HCT116 (cell line): Measurements from ENCODE around the gene ZNF292. TPM values are rescaled to one million over a fixed set of nuclear protein-coding genes. Genes with fewer than 3 reads are reported as not detected.

Experiments
- ATAC-seq: fragments of 200-7000 bp; cut with Tn5 transposase; 2 replicates; pipeline ENCODE4 v1.9.1; 2020; ENCODE audit warnings: mild to moderate bottlenecking, moderate library complexity
- BruUV-seq: library from RNA; stranded (reverse); fragments of 400-500 nt; replicated peaks from 2 replicates; lab custom pipeline; 2021; lab: Mats Ljungman, UMichigan
- CTCF ChIA-PET: fragments of 300-600 bp; sonication (Branson Sonifier 250); formaldehyde crosslinking; loops from one replicate; lab custom pipeline; 2021; ENCODE audit warnings: antibody characterized with exemption; lab: Charles Lee
- POLR2A ChIA-PET: fragments of 300-600, 350-600 bp; sonication (Branson Sonifier 250); formaldehyde crosslinking; loops from one replicate; lab custom pipeline; 2021; ENCODE audit warnings: antibody characterized with exemption; lab: Charles Lee
- RAD21 ChIA-PET, 2 experiments: fragments of 300-600 bp; sonication (Branson Sonifier 250); formaldehyde crosslinking; loops; one replicate each; lab custom pipeline; 2023; ENCODE audit warnings: low total read pairs in 2 of 2; ENCODE audit not compliant: uncharacterized antibody in 2 of 2, unreplicated experiment in 2 of 2, low non-redundant PET in 1 of 2; lab: Charles Lee
- DNase-seq: peaks from one replicate; pipeline ENCODE4 v3.0.0-alpha.2; 2010; ENCODE audit warnings: low read depth, low spot score
- H2AFZ ChIP-seq: fragments of 200-600 bp; shearing (Covaris generic), sonication (generic); 2 replicates; pipeline ENCODE4 v1.6.1; 2017; ENCODE audit warnings: low read depth, mixed run types, mixed read lengths, antibody characterized with exemption, low read length; ENCODE audit not compliant: poor library complexity, severe bottlenecking
- H3K27ac ChIP-seq: 2 replicates; pipeline ENCODE4 v1.5.1; 2012; ENCODE audit warnings: low read depth, low read length
- H3K27me3 ChIP-seq: fragments of 200-600 bp; sonication (generic); 2 replicates; pipeline ENCODE4 v1.6.1; 2016; ENCODE audit warnings: mixed run types, low read length, mixed read lengths; ENCODE audit not compliant: insufficient read depth
- H3K36me3 ChIP-seq, 2 experiments: fragments of 200-500 bp in 1 of 2; fragments of 200-600 bp in 1 of 2; sonication (Bioruptor generic) in 1 of 2; sonication (generic) in 1 of 2; 2 replicates each; pipeline versions ENCODE4 v1.5.1 to v1.6.1; 2014 to 2016; ENCODE audit warnings: low read length in 2 of 2, inconsistent platforms in 1 of 2, mixed read lengths in 1 of 2, mixed run types in 1 of 2; ENCODE audit not compliant: insufficient read depth in 2 of 2, control insufficient read depth in 1 of 2
- H3K4me1 ChIP-seq, 2 experiments: fragments of 200-600 bp in 1 of 2; sonication (generic) in 1 of 2; 2 replicates each; pipeline versions ENCODE4 v1.5.1 to v1.6.1; 2012 to 2017; ENCODE audit warnings: low read length in 2 of 2, inconsistent platforms in 1 of 2, mild to moderate bottlenecking in 1 of 2, mixed read lengths in 1 of 2, mixed run types in 1 of 2, moderate library complexity in 1 of 2; ENCODE audit not compliant: insufficient read depth in 2 of 2, control insufficient read depth in 1 of 2
- H3K4me2 ChIP-seq: fragments of 200-600 bp; sonication (generic); 2 replicates; pipeline ENCODE4 v1.6.1; 2017; ENCODE audit warnings: mixed run types, low read length, mixed read lengths
- H3K4me3 ChIP-seq, 2 experiments: fragments of 200-600 bp in 1 of 2; sonication (generic) in 1 of 2; replicated peaks in 1 of 2; 2 replicates each; pipeline ENCODE4 v1.5.1; 2011 to 2016; ENCODE audit warnings: low read length in 2 of 2, control low read depth in 1 of 2, low read depth in 1 of 2, mild to moderate bottlenecking in 1 of 2, mixed read lengths in 1 of 2, mixed run types in 1 of 2
- H3K79me2 ChIP-seq: fragments of 200-600 bp; sonication (generic); 2 replicates; pipeline ENCODE4 v1.6.1; 2017; ENCODE audit warnings: mild to moderate bottlenecking, mixed run types, low read length, moderate library complexity, mixed read lengths; ENCODE audit not compliant: insufficient read depth
- H3K9ac ChIP-seq: fragments of 200-600 bp; sonication (generic); 2 replicates; pipeline ENCODE4 v1.6.1; 2016; ENCODE audit warnings: low read length, mixed read lengths
- H3K9me2 ChIP-seq: fragments of 200-600 bp; sonication (generic), shearing (Covaris generic); 2 replicates; pipeline ENCODE4 v1.6.1; 2017; ENCODE audit warnings: mixed run types, mild to moderate bottlenecking, moderate library complexity; ENCODE audit not compliant: insufficient read depth
- H3K9me3 ChIP-seq, 2 experiments: fragments of 200-500 bp in 1 of 2; fragments of 200-600 bp in 1 of 2; sonication (Bioruptor generic) in 1 of 2; sonication (generic) in 1 of 2; 2 replicates each; pipeline ENCODE4 v1.6.1; 2014 to 2017; ENCODE audit warnings: low read length in 2 of 2, mixed read lengths in 2 of 2, inconsistent platforms in 1 of 2, low read depth in 1 of 2, mild to moderate bottlenecking in 1 of 2, mixed run types in 1 of 2, moderate library complexity in 1 of 2; ENCODE audit not compliant: control insufficient read depth in 1 of 2, insufficient read depth in 1 of 2
- H4K20me1 ChIP-seq: fragments of 200-600 bp; sonication (generic), shearing (Covaris generic); 2 replicates; pipeline ENCODE4 v1.6.1; 2017; ENCODE audit warnings: mixed run types, mild to moderate bottlenecking, moderate library complexity; ENCODE audit not compliant: insufficient read depth
- CBX3 ChIP-seq: IDR thresholded peaks from 2 replicates; pipeline ENCODE4 v1.6.1; 2012; ENCODE audit warnings: low read depth
- CEBPB ChIP-seq: IDR thresholded peaks from 2 replicates; pipeline ENCODE4 v1.6.1; 2012; ENCODE audit warnings: low read depth
- CTCF ChIP-seq, 3 experiments: fragments of 200-600 bp in 1 of 3; sonication (generic) in 1 of 3; IDR thresholded peaks in 2 of 3; conservative IDR thresholded peaks in 1 of 3; 2 replicates each; pipeline ENCODE4 v1.5.1; 2012 to 2017; ENCODE audit warnings: low read depth in 2 of 3, low read length in 2 of 3, antibody characterized with exemption in 1 of 3, borderline replicate concordance in 1 of 3, control low read depth in 1 of 3, mild to moderate bottlenecking in 1 of 3, mixed read lengths in 1 of 3, mixed run types in 1 of 3, moderate library complexity in 1 of 3; ENCODE audit not compliant: insufficient read depth in 1 of 3
- EGR1 ChIP-seq: IDR thresholded peaks from 2 replicates; pipeline ENCODE4 v1.6.1; 2012; ENCODE audit warnings: low read depth
- ELF1 ChIP-seq: IDR thresholded peaks from 2 replicates; pipeline ENCODE4 v1.6.1; 2012; ENCODE audit warnings: low read depth, borderline replicate concordance
- EZH2 ChIP-seq: fragments of 200-600 bp; sonication (generic); IDR thresholded peaks from 2 replicates; pipeline ENCODE4 v1.6.1; 2017; ENCODE audit warnings: antibody characterized with exemption, mixed run types
- EZH2phosphoT487 ChIP-seq: fragments of 200-600 bp; IDR thresholded peaks from 2 replicates; pipeline ENCODE4 v1.6.1; 2018; ENCODE audit warnings: antibody characterized with exemption, borderline replicate concordance
- JUND ChIP-seq: IDR thresholded peaks from 2 replicates; pipeline ENCODE4 v1.6.1; 2012
- MAX ChIP-seq: IDR thresholded peaks from 2 replicates; pipeline ENCODE4 v1.6.1; 2012
- POLR2AphosphoS5 ChIP-seq: IDR thresholded peaks from 2 replicates; pipeline ENCODE4 v1.6.1; 2011; ENCODE audit warnings: mild to moderate bottlenecking, low read depth, low read length, moderate library complexity
- RAD21 ChIP-seq: IDR thresholded peaks from 2 replicates; pipeline ENCODE4 v1.6.1; 2012; ENCODE audit warnings: low read depth, mild to moderate bottlenecking
- SIN3A ChIP-seq: IDR thresholded peaks from 2 replicates; pipeline ENCODE4 v1.6.1; 2012; ENCODE audit warnings: low read depth
- SP1 ChIP-seq: IDR thresholded peaks from 2 replicates; pipeline ENCODE4 v1.6.1; 2012; ENCODE audit warnings: low read depth
- TCF7L2 ChIP-seq: IDR thresholded peaks from 2 replicates; pipeline ENCODE4 v1.7.0; 2011; ENCODE audit warnings: borderline replicate concordance, inconsistent platforms; ENCODE audit not compliant: insufficient read depth, insufficient read length; ENCODE audit errors: extremely low read depth
- YY1 ChIP-seq: IDR thresholded peaks from 2 replicates; pipeline ENCODE4 v1.6.1; 2011; ENCODE audit warnings: low read length, low read depth, moderate library complexity, mild to moderate bottlenecking; ENCODE audit not compliant: insufficient replicate concordance; ENCODE audit errors: extremely low read depth
- ZNF274 ChIP-seq: fragments of 200-500 bp; sonication (Bioruptor generic); IDR thresholded peaks from 2 replicates; pipeline ENCODE4 v1.6.1; 2014; ENCODE audit warnings: mild to moderate bottlenecking, low read depth, low read length, inconsistent platforms
- intact Hi-C: fragments of 100-400 bp; cut with micrococcal nuclease; formaldehyde crosslinking; loops from 2 replicates; pipeline ENCODE4 v1.10.0; 2022
- total RNA-seq: library from RNA; stranded (reverse); gene quantifications from one replicate; pipeline ENCODE4 v1.2.1, GENCODE V29; 2021; ENCODE audit not compliant: unreplicated experiment
- TF ChIP-seq, protein P1 (sequence below): IDR thresholded peaks from 2 replicates; pipeline ENCODE4 v1.6.1; 2011; ENCODE audit warnings: mild to moderate bottlenecking, low read length, moderate library complexity; ENCODE audit not compliant: insufficient replicate concordance; ENCODE audit errors: extremely low read depth
- TF ChIP-seq, protein P2 (sequence below): IDR thresholded peaks from 2 replicates; pipeline ENCODE4 v1.6.1; 2012; ENCODE audit warnings: low read depth
- TF ChIP-seq, protein P3 (sequence below): IDR thresholded peaks from 2 replicates; pipeline ENCODE4 v1.6.1; 2012

The ZNF292 gene
- total RNA-seq, 1 experiment from 2014 or later = 35.3 TPM

DNA sequence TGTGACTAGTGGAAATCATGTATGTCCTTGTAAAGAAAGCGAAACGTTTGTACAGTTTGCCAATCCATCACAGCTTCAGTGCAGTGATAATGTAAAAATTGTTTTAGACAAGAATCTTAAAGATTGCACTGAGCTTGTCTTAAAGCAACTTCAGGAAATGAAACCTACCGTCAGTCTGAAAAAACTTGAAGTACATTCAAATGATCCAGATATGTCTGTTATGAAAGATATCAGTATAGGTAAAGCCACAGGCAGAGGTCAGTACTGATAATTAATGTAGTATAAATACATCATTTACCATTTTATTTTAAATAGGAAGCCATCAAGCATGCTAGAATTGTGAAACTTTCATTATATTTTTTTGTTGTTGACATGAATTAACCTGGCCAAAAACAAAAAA lies 106.2 kb downstream of the ZNF292 start:
- H3K27me3 ChIP-seq = no peaks in the 10 kb centered on the region
- ATAC-seq (no peak), DNase-seq (no peak)
- no peak for TF ChIP-seq MAX
- TF ChIP-seq, protein P1, sequence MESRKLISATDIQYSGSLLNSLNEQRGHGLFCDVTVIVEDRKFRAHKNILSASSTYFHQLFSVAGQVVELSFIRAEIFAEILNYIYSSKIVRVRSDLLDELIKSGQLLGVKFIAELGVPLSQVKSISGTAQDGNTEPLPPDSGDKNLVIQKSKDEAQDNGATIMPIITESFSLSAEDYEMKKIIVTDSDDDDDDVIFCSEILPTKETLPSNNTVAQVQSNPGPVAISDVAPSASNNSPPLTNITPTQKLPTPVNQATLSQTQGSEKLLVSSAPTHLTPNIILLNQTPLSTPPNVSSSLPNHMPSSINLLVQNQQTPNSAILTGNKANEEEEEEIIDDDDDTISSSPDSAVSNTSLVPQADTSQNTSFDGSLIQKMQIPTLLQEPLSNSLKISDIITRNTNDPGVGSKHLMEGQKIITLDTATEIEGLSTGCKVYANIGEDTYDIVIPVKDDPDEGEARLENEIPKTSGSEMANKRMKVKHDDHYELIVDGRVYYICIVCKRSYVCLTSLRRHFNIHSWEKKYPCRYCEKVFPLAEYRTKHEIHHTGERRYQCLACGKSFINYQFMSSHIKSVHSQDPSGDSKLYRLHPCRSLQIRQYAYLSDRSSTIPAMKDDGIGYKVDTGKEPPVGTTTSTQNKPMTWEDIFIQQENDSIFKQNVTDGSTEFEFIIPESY = no peak
- TF ChIP-seq CTCF (IDR thresholded peaks at IDR 0.05 in 2 of 3, conservative IDR thresholded peaks at IDR 0.05 in 1 of 3; ENCODE audit: borderline replicate concordance in 1 of 3, insufficient read depth in 1 of 3, low read depth in 2 of 3, low read length in 2 of 3) = no peak
- no peak for TF ChIP-seq ELF1
- TF ChIP-seq TCF7L2 = no peak
- TF ChIP-seq, protein P2, sequence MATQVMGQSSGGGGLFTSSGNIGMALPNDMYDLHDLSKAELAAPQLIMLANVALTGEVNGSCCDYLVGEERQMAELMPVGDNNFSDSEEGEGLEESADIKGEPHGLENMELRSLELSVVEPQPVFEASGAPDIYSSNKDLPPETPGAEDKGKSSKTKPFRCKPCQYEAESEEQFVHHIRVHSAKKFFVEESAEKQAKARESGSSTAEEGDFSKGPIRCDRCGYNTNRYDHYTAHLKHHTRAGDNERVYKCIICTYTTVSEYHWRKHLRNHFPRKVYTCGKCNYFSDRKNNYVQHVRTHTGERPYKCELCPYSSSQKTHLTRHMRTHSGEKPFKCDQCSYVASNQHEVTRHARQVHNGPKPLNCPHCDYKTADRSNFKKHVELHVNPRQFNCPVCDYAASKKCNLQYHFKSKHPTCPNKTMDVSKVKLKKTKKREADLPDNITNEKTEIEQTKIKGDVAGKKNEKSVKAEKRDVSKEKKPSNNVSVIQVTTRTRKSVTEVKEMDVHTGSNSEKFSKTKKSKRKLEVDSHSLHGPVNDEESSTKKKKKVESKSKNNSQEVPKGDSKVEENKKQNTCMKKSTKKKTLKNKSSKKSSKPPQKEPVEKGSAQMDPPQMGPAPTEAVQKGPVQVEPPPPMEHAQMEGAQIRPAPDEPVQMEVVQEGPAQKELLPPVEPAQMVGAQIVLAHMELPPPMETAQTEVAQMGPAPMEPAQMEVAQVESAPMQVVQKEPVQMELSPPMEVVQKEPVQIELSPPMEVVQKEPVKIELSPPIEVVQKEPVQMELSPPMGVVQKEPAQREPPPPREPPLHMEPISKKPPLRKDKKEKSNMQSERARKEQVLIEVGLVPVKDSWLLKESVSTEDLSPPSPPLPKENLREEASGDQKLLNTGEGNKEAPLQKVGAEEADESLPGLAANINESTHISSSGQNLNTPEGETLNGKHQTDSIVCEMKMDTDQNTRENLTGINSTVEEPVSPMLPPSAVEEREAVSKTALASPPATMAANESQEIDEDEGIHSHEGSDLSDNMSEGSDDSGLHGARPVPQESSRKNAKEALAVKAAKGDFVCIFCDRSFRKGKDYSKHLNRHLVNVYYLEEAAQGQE = no peak
- TF ChIP-seq, protein P3, sequence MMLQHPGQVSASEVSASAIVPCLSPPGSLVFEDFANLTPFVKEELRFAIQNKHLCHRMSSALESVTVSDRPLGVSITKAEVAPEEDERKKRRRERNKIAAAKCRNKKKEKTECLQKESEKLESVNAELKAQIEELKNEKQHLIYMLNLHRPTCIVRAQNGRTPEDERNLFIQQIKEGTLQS = no peak
- no peak for TF ChIP-seq CBX3
- TF ChIP-seq CEBPB = no peak
- TF ChIP-seq EZH2 = no peak
- TF ChIP-seq POLR2AphosphoS5 = no peak
- no peak for TF ChIP-seq EZH2phosphoT487
- TF ChIP-seq EGR1 = no peak
- TF ChIP-seq SP1 = no peak
- TF ChIP-seq YY1 = no peak
- TF ChIP-seq JUND = no peak
- TF ChIP-seq SIN3A = no peak
- TF ChIP-seq RAD21 = no peak
- no peak for TF ChIP-seq ZNF274
- ChIA-PET RAD21 (no interaction called here), POLR2A (no interaction called here), CTCF (no interaction called here)
- H3K4me2 ChIP-seq = no peak overlapping the region
- H3K36me3 ChIP-seq = peaks cover 0 to 6% of the 10 kb centered on the region in 2 experiments; a peak in 3 of 4 replicates
- no peaks in the 10 kb centered on the region for H3K9me2 ChIP-seq
- intact Hi-C loops = loop anchor here (10.0 kb wide), 1 partner anchor 127 kb away; no protein-coding TSS in a partner anchor
- no peaks in the 10 kb centered on the region for H3K9me3 ChIP-seq
- H3K27ac ChIP-seq = no peak overlapping the region
- no peaks in the 10 kb centered on the region for H3K79me2 ChIP-seq
- no peak overlapping the region for H3K4me3 ChIP-seq
- H3K9ac ChIP-seq = no peak overlapping the region
- no peak overlapping the region for H2AFZ ChIP-seq
- BruUV-seq = no TSS peak
- no peaks in the 10 kb centered on the region for H4K20me1 ChIP-seq
- no peaks in the 10 kb centered on the region for H3K4me1 ChIP-seq
